Neural cell (in vitro differentiated cells): ENCODE measurements around the gene LETM1.

Experiments used
- EZH2 ChIP-seq: fragments of 200-600, 300-800 bp; shearing (Covaris generic), sonication (generic); IDR thresholded peaks from 2 replicates; pipeline ENCODE4 v1.6.1; 2014; ENCODE audit warnings: antibody characterized with exemption, low read length, borderline replicate concordance, mild to moderate bottlenecking; ENCODE audit not compliant: insufficient read depth, poor library complexity, severe bottlenecking
- MXI1 ChIP-seq: fragments of 450-650 bp; conservative IDR thresholded peaks from 2 replicates; pipeline ENCODE4 v1.6.1; 2014; ENCODE audit warnings: antibody characterized with exemption, mild to moderate bottlenecking; ENCODE audit not compliant: poor library complexity, severe bottlenecking
- POLR2AphosphoS5 ChIP-seq: IDR thresholded peaks from 2 replicates; pipeline ENCODE4 v1.6.1; 2012
- RAD21 ChIP-seq: fragments of 450-650 bp; conservative IDR thresholded peaks from 2 replicates; pipeline ENCODE4 v1.6.1; 2014; ENCODE audit warnings: antibody characterized with exemption, mild to moderate bottlenecking, moderate library complexity
- TF ChIP-seq, protein P1 (sequence below): fragments of 450-650 bp; IDR thresholded peaks from 2 replicates; pipeline ENCODE4 v1.5.1; 2014; ENCODE audit warnings: antibody characterized with exemption, mild to moderate bottlenecking, moderate library complexity; ENCODE audit not compliant: poor library complexity, severe bottlenecking
- TF ChIP-seq, protein P2 (sequence below): IDR thresholded peaks from 2 replicates; pipeline ENCODE4 v1.6.1; 2012; ENCODE audit warnings: borderline replicate concordance

DNA sequence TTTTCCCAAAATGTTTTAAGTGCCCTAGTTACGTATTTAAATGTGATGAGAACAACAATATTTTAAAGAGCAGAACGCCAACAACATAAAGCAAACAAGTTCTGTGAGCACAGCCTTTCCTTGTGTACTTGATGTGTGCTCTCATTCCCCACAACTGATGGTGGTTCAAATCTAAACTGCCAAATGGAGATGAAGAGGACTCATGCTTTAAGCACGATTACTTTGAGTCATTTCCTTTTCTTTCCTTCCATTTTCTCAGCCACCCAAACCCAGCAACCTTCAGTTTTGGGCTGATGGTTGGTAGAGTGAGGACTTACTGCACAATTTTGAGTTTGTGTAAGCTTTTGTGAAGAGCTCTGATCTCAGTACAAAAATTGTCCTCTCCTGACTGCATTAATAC lies 16.9 kb upstream of the LETM1 start:
- TF ChIP-seq, protein P1, sequence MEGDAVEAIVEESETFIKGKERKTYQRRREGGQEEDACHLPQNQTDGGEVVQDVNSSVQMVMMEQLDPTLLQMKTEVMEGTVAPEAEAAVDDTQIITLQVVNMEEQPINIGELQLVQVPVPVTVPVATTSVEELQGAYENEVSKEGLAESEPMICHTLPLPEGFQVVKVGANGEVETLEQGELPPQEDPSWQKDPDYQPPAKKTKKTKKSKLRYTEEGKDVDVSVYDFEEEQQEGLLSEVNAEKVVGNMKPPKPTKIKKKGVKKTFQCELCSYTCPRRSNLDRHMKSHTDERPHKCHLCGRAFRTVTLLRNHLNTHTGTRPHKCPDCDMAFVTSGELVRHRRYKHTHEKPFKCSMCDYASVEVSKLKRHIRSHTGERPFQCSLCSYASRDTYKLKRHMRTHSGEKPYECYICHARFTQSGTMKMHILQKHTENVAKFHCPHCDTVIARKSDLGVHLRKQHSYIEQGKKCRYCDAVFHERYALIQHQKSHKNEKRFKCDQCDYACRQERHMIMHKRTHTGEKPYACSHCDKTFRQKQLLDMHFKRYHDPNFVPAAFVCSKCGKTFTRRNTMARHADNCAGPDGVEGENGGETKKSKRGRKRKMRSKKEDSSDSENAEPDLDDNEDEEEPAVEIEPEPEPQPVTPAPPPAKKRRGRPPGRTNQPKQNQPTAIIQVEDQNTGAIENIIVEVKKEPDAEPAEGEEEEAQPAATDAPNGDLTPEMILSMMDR = no peak
- TF ChIP-seq, protein P2, sequence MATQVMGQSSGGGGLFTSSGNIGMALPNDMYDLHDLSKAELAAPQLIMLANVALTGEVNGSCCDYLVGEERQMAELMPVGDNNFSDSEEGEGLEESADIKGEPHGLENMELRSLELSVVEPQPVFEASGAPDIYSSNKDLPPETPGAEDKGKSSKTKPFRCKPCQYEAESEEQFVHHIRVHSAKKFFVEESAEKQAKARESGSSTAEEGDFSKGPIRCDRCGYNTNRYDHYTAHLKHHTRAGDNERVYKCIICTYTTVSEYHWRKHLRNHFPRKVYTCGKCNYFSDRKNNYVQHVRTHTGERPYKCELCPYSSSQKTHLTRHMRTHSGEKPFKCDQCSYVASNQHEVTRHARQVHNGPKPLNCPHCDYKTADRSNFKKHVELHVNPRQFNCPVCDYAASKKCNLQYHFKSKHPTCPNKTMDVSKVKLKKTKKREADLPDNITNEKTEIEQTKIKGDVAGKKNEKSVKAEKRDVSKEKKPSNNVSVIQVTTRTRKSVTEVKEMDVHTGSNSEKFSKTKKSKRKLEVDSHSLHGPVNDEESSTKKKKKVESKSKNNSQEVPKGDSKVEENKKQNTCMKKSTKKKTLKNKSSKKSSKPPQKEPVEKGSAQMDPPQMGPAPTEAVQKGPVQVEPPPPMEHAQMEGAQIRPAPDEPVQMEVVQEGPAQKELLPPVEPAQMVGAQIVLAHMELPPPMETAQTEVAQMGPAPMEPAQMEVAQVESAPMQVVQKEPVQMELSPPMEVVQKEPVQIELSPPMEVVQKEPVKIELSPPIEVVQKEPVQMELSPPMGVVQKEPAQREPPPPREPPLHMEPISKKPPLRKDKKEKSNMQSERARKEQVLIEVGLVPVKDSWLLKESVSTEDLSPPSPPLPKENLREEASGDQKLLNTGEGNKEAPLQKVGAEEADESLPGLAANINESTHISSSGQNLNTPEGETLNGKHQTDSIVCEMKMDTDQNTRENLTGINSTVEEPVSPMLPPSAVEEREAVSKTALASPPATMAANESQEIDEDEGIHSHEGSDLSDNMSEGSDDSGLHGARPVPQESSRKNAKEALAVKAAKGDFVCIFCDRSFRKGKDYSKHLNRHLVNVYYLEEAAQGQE = no peak
- TF ChIP-seq EZH2 (no peak), POLR2AphosphoS5 (no peak), MXI1 (no peak), RAD21 (no peak)
